Measurements from ENCODE around the gene ANKH. TPM values are rescaled to one million over a fixed set of nuclear protein-coding genes. Genes with fewer than 3 reads are reported as not detected.

ANKH gene
- total and polyA plus RNA-seq, 10 of the 15 experiments (the other 5 are each of a cell fraction or from before 2014, with no cell fraction given) = 2.1 to 43.9 (median 14.4) TPM

DNA sequence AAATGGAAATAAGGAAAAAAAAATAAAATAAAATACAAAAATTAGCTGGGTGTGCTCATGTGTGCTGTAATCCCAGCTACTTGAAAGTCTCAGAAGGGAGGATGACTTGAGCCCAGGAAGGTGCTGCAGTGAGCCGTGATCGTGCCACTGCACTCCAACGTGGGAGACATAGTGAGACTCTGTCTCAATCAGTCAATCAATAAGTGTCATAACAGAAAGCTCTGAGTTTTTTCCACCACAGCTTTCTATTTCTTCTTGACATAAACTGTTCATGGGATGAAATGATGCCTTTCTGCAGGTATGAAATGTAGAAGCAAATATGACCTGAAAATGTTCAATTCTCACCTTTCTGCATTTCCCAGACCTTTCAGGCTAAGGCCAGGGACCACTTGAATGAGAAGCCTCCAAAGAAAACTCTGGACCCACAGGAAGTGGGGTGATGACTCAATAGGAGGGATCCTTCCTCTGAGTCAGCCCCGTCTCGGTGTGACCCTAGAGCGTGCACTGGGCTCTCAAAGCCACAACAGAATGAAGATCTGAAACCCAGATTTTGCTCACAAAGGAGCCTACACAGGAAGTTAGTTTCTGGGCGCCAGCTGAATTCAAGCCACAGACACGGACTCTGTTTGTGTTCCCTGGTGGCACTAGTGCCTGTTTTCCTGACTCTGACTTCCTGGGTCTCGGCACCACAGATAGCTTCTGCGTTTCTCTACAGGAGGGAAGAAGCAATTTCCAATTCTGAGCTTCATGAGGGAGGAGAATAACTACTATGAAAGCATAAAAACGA lies 62.0 kb downstream of the ANKH start (continued):
- TF ChIP-seq, protein P1, sequence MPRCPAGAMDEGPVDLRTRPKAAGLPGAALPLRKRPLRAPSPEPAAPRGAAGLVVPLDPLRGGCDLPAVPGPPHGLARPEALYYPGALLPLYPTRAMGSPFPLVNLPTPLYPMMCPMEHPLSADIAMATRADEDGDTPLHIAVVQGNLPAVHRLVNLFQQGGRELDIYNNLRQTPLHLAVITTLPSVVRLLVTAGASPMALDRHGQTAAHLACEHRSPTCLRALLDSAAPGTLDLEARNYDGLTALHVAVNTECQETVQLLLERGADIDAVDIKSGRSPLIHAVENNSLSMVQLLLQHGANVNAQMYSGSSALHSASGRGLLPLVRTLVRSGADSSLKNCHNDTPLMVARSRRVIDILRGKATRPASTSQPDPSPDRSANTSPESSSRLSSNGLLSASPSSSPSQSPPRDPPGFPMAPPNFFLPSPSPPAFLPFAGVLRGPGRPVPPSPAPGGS (IDR thresholded peaks at IDR 0.05; ENCODE audit: borderline replicate concordance, insufficient read depth, low read depth, low read length, poor library complexity, severe bottlenecking) = peak; percentile 84
- TF ChIP-seq CBX3 (IDR thresholded peaks at IDR 0.05; ENCODE audit: borderline replicate concordance, low read depth) (no peak), DPF2 (IDR thresholded peaks at IDR 0.05) (peak; percentile 99), POLR2AphosphoS2 (IDR thresholded peaks at IDR 0.05; ENCODE audit: low read depth, low read length) (no peak), ZNF217 (IDR thresholded peaks at IDR 0.05) (peak; percentile 68), SMAD5 (IDR thresholded peaks at IDR 0.05; ENCODE audit: low read depth) (no peak), CHD4 (IDR thresholded peaks at IDR 0.05) (peak; percentile 92; the same call in 1 of the 2 replicates), EED (IDR thresholded peaks at IDR 0.05; ENCODE audit: low read depth) (peak; percentile 100), NFYB (IDR thresholded peaks at IDR 0.05; ENCODE audit: insufficient read depth, low read depth, low read length) (no peak), HDGF (IDR thresholded peaks at IDR 0.05) (no peak), RB1 (IDR thresholded peaks at IDR 0.05; ENCODE audit: borderline replicate concordance) (no peak), NR2C1 (IDR thresholded peaks at IDR 0.05) (no peak)
- TF ChIP-seq, protein P2, sequence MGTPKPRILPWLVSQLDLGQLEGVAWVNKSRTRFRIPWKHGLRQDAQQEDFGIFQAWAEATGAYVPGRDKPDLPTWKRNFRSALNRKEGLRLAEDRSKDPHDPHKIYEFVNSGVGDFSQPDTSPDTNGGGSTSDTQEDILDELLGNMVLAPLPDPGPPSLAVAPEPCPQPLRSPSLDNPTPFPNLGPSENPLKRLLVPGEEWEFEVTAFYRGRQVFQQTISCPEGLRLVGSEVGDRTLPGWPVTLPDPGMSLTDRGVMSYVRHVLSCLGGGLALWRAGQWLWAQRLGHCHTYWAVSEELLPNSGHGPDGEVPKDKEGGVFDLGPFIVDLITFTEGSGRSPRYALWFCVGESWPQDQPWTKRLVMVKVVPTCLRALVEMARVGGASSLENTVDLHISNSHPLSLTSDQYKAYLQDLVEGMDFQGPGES (IDR thresholded peaks at IDR 0.05) = no peak
- TF ChIP-seq, protein P3, sequence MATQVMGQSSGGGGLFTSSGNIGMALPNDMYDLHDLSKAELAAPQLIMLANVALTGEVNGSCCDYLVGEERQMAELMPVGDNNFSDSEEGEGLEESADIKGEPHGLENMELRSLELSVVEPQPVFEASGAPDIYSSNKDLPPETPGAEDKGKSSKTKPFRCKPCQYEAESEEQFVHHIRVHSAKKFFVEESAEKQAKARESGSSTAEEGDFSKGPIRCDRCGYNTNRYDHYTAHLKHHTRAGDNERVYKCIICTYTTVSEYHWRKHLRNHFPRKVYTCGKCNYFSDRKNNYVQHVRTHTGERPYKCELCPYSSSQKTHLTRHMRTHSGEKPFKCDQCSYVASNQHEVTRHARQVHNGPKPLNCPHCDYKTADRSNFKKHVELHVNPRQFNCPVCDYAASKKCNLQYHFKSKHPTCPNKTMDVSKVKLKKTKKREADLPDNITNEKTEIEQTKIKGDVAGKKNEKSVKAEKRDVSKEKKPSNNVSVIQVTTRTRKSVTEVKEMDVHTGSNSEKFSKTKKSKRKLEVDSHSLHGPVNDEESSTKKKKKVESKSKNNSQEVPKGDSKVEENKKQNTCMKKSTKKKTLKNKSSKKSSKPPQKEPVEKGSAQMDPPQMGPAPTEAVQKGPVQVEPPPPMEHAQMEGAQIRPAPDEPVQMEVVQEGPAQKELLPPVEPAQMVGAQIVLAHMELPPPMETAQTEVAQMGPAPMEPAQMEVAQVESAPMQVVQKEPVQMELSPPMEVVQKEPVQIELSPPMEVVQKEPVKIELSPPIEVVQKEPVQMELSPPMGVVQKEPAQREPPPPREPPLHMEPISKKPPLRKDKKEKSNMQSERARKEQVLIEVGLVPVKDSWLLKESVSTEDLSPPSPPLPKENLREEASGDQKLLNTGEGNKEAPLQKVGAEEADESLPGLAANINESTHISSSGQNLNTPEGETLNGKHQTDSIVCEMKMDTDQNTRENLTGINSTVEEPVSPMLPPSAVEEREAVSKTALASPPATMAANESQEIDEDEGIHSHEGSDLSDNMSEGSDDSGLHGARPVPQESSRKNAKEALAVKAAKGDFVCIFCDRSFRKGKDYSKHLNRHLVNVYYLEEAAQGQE (IDR thresholded peaks at IDR 0.05; ENCODE audit: low read depth, low read length) = no peak
- TF ChIP-seq, protein P4, sequence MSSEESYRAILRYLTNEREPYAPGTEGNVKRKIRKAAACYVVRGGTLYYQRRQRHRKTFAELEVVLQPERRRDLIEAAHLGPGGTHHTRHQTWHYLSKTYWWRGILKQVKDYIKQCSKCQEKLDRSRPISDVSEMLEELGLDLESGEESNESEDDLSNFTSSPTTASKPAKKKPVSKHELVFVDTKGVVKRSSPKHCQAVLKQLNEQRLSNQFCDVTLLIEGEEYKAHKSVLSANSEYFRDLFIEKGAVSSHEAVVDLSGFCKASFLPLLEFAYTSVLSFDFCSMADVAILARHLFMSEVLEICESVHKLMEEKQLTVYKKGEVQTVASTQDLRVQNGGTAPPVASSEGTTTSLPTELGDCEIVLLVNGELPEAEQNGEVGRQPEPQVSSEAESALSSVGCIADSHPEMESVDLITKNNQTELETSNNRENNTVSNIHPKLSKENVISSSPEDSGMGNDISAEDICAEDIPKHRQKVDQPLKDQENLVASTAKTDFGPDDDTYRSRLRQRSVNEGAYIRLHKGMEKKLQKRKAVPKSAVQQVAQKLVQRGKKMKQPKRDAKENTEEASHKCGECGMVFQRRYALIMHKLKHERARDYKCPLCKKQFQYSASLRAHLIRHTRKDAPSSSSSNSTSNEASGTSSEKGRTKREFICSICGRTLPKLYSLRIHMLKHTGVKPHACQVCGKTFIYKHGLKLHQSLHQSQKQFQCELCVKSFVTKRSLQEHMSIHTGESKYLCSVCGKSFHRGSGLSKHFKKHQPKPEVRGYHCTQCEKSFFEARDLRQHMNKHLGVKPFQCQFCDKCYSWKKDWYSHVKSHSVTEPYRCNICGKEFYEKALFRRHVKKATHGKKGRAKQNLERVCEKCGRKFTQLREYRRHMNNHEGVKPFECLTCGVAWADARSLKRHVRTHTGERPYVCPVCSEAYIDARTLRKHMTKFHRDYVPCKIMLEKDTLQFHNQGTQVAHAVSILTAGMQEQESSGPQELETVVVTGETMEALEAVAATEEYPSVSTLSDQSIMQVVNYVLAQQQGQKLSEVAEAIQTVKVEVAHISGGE (CRISPR knock-in tag; IDR thresholded peaks at IDR 0.05) = no peak
- TF ChIP-seq, protein P5, sequence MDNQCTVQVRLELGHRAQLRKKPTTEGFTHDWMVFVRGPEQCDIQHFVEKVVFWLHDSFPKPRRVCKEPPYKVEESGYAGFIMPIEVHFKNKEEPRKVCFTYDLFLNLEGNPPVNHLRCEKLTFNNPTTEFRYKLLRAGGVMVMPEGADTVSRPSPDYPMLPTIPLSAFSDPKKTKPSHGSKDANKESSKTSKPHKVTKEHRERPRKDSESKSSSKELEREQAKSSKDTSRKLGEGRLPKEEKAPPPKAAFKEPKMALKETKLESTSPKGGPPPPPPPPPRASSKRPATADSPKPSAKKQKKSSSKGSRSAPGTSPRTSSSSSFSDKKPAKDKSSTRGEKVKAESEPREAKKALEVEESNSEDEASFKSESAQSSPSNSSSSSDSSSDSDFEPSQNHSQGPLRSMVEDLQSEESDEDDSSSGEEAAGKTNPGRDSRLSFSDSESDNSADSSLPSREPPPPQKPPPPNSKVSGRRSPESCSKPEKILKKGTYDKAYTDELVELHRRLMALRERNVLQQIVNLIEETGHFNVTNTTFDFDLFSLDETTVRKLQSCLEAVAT (IDR thresholded peaks at IDR 0.05) = peak; percentile 78
- TF ChIP-seq, protein P6, sequence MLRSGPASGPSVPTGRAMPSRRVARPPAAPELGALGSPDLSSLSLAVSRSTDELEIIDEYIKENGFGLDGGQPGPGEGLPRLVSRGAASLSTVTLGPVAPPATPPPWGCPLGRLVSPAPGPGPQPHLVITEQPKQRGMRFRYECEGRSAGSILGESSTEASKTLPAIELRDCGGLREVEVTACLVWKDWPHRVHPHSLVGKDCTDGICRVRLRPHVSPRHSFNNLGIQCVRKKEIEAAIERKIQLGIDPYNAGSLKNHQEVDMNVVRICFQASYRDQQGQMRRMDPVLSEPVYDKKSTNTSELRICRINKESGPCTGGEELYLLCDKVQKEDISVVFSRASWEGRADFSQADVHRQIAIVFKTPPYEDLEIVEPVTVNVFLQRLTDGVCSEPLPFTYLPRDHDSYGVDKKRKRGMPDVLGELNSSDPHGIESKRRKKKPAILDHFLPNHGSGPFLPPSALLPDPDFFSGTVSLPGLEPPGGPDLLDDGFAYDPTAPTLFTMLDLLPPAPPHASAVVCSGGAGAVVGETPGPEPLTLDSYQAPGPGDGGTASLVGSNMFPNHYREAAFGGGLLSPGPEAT (IDR thresholded peaks at IDR 0.05; ENCODE audit: low read depth) = peak; percentile 96

Measured in GM12878 (cell line).